Left ventricle myocardium superior (tissue), 1 donor: Measurements from ENCODE around the gene C21orf58. TPM values are rescaled to one million over a fixed set of nuclear protein-coding genes. Genes with fewer than 3 reads are reported as not detected.
A peak's percentile ranks its signal among the peaks of the same experiment; 100 is the strongest.

ENCODE experiments used
- ATAC-seq: fragments of 200-7000 bp; cut with Tn5 transposase; one replicate; pipeline ENCODE4 v1.9.1; 2020; ENCODE audit warnings: mild to moderate bottlenecking, moderate library complexity
- DNase-seq: peaks from one replicate; pipeline ENCODE4 v3.0.0-alpha.2; 2020
- intact Hi-C: fragments of 100-400 bp; cut with micrococcal nuclease; formaldehyde crosslinking; loops from one replicate; pipeline ENCODE4 v1.11.0; 2022
- total RNA-seq: library from RNA; stranded (reverse); fragmentation: NEBNext Ultra II Directional; extraction: Animal tissue kit (Norgen Biotek cat#: 25700); gene quantifications from one replicate; pipeline ENCODE4 v1.2.1, GENCODE V29; 2021
- donor health status: DM: no; HTN: yes; CAD: no; lungs with severe emphysema.

C21orf58 gene
- total RNA-seq, 1 donor from 2014 or later = 1.2 TPM

DNA sequence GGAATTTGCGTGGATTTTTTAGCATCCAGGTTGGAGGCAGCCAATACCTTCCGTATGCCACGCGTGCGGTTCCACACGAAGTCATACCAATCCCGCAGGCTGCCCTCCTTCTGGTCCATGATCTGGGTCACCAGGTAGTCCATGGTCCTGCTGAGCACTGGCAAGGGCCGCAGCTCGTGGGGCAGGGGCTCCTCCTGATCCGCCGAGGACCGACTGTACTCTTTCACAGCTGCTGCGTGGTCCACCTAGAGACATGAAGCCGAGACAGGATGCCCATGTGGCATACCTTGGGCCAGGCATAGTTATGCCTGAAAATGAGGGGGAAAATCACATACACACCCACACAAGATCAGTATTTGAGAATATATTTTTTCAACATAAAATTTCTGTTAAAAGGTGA lies 50.3 kb downstream of the C21orf58 start:
- no peak for ATAC-seq
- no peak for DNase-seq
- intact Hi-C loops = no loop called here

DNA sequence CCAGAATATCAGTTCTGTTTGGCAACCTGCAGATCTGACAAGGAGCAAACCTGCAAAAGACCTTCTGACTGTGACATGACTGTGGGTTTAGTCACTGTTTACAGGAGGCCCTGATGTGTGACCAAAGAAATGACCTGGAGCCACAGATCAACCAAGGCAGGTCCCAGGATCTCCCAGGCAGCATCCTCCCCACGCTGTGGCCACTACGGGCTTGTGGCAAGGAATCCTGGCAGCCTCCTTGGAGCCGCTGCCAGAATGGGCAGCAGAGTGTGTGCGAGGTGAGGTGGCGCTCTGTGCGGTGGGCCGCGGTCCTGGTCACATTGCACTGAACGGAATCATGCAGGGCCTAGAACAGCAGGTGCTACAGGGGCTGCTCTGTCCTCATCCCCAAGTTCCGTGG lies 54.2 kb downstream of the C21orf58 start:
- intact Hi-C loops = no loop called here
- ATAC-seq = no peak
- no peak for DNase-seq

DNA sequence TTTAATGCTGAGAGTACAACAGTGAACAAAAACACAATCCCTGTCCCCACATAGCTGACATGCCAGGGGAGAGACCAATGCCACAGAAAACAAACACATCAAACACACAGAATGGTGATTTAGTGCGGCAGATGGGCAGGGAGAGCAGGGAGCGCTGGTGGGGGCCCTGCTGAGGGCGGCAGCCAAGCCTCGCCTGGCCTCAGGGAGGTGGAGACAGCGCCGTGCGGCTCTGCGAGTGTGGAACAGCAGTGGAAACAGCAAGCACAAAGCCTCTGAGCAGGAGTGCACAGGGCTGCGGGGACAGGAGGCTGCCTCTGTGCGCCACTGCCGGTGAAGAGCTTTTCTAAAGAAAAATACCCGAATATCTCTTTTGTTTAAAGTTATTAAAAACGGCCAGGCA lies 55.3 kb downstream of the C21orf58 start:
- ATAC-seq (no peak), DNase-seq (no peak)
- intact Hi-C loops = no loop called here

DNA sequence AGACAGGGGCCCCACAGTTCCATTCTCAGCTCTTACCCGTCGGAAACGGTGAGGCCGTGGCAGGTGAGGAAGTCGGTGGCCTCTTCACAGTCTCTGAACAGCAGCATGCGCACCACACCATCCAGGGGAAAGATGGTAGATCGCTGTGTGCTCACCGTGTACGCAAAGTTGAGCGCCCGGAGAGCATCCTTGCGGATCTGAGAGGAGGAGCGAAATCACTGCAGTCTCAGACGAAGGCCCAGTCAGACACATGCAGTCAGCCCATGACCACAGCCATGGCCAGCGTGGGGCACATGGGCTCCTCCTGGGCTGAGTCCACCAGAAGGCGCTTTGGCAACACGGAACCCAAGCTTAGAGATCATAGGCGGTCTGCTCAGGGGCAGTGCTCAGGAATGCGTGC lies 56.7 kb downstream of the C21orf58 start:
- no peak for DNase-seq
- intact Hi-C loops = no loop called here
- no peak for ATAC-seq

DNA sequence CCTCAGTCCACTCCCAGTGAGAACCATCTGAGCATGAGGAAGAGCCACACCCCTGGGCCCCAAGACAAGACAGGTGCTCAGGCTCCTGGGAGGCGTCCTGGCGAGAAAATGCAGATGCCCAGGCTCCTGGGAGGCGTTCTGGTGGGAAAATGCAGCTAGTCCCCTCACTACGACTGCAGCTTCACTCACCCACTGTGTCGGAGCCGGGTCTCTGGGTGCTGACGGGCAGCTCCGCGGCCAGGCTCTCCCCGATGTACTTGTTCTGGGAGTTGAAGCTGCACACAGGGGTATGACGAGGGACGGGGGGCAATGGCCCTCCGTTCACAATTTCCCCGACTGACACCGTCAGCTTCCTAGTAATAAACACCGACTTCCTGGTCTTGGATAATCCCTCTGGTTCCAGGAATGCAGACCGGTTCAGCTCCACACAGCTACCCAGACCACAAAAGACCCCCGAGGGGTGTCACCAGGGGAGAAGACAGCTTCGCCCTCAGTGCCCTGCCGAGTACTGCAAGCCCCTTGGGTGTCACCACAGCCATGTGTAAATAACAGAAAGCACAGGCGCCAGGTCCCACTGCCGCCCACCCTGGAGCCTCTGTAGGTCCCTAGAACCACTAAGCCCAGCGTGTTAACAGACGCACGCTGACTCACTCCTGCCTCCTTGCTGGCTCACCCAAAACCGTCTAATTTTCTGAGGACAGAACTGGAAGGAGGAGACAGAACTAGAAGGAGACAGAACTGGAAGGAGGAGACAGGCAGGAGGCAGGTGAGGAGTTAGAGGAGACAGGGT lies 57.7 kb downstream of the C21orf58 start:
- DNase-seq (no peak), ATAC-seq (no peak)
- intact Hi-C loops = no loop called here

DNA sequence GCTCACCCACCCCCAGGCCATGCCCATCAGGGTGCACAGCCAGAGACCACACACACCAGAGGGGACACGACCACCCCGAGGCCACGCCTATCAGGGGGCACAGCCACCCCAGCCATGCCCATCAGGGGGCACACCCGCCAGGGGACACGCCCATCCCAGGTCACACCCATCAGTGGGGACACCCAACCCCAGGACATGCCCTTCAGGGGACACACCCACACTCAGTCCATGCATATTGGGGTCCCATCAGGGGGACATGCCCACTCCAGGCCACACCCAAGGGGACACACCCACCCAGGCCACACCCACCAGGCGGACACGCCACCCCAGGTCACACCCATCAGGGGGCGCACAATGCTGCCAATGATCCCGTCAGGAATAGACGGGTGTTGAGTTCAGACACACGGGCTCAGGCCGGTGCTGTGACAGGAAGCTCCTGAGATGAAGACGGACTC lies 59.0 kb downstream of the C21orf58 start:
- intact Hi-C loops = no loop called here
- DNase-seq = no peak
- peak; percentile 12 for ATAC-seq

DNA sequence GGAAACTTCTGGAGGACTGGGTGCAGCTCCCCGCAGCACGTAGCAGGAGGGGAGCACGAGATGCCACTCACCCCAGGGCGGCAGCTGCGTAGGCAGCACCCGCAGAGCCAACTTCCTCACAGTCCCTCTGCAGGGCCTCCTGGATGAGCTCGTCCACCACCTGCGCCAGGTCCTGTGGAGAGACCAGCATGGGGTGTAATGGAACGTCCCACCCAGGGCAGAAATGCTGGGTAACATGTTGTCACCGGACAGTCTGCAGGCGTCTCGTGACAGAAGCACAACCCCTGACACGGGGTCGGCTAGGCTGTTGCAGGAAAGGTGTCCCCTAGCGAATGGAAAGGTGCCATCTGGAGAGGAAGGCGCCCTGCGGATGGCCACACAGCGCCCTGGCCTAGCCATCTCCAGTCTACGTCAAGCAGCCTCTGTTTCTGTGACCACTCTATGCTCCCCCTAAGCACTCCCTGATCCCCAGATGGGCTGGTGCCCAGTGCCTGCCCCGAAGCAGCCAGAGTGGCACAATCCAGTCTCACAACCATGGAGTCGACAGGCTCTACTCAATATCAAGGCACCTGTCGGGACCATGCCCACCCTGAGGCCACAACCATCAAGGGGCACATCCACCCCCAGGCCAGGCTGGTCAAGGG lies 59.5 kb downstream of the C21orf58 start:
- peak; percentile 8 for ATAC-seq
- intact Hi-C loops = no loop called here
- no peak for DNase-seq

DNA sequence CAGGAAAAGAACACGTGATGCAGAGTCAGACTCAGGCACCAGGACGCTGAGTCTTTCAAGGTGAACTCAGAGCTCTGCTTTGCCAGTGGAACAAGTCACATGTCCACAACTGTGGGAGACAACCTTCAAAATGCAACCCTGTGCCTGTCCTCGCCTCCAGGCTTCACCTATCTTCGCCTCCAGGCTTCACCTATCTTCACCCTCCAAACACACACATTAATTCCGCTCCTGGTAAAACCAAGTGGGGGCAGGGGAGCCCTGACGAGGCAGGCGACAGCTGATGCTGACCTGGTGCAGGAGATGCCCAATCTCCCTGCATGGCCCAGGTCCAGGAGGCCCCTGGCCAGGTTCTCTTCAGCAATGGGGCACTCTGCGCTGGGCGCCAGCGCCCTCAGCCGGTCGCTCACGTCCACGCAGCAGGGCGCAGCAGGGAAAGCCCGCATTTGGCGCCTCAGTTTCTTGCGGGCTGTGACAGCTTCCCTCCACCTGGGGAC lies 67.1 kb downstream of the C21orf58 start:
- peak; percentile 89 for ATAC-seq
- intact Hi-C loops = no loop called here

DNA sequence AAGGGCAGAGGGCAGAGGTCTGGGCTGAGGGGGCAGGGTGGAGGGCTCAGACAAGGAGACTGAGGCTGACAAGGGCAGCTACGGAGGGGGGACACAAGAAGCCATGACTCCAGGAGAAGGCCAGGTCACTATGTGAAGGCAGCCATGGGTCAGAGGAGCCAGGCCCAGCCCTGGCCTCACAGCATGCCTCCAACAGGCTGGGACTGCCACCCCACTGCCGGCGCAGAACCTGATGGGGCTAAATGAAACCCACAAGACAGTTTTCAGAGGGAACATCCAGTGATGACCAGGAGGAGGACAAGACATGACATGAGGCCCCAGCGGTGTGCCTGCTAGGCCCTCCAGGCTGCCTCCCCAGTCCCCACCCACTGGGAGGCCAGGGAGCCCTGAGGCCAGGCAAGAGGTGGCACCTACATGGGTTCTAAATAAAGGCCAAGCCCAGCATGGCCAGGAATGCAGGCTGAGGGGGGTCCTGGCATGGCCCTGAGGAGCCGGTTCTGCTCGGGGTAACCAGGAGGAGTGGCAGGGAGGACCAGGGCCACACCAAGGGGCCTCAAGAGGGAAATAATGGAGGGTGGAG lies 67.8 kb downstream of the C21orf58 start:
- ATAC-seq = no peak
- DNase-seq = no peak
- intact Hi-C loops = no loop called here

More for the DNA sequence above, 67.1 kb downstream of the C21orf58 start:
- DNase-seq = peak; percentile 85

DNA sequence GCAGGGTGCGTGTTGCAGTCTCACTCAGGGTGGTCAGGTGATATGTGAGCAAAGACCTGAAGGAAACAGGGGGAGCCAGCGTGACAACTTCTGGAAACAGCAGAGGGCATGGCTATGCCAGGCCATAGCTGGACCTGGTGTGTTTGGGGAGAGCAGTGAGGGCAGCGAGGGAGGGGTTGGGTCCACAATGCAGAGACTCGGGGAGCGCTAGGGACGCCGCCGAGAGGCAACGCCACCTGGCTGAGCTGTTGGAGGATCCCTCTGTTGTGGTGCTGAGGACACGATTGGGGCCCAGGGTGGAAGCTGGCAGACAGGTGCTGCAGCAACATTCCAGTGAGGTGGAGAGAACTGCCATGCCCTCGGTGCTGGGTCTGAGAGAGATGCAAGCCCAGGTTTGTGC lies 68.5 kb downstream of the C21orf58 start:
- intact Hi-C loops = no loop called here
- ATAC-seq = peak; percentile 2
- no peak for DNase-seq

DNA sequence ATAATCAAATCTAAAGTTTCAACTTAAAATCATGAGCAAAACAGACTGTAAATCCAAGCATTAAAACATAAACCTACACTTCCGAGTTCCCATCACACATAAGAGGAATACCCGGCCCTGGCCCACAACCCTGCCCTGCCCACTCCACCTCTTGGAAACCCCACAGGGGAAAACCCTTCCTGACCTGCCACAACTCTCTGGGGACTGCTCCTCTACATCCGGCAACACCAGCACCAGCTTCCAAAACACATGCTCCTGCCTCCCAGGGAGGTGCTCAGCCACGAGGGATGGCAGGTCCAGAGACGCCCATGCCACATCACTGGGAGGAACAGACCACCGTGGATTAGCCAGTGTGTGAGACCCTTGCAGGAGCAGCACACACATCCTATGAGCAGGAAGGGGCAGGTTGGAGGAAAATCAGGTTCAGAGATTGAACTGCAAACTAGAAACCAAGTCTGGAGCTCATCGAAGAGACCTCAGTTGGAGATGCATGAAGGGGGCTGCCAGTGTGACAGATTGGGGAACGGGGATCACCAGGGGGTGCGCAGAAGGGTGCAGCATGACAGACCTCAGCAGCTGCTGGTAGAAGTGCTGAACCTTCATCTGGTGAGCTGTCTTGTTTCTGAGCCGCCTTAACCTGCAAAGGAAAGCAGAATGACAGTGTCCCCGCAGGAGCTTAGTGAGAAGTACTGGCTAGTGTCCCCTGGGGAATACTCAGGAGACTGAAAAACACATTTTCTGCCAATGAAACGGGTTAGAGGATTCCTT lies 69.3 kb downstream of the C21orf58 start:
- DNase-seq = no peak
- intact Hi-C loops = no loop called here
- ATAC-seq = no peak

DNA sequence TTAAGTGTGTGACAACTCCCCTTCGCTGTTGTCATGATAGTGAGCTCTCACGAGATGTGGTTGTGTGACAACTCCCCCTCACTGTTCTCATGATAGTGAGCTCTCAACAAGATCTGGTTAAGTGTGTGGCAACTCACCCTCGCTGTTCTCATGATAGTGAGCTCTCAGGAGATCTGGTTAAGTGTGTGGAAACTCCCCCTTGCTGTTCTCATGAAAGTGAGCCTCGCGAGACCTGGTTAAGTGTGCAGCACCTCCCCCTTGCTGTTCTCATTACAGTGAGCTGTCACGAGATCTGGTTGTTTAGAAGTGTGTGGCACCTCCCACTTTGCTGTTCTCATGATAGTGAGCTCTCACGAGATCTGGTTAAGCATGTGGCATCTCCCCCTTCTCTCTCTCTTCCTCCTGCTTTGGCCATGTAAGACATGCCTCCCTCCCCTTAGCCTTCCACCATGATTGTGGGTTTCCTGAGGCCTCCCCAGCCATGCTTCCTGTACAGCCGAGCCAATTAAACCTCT lies 70.0 kb downstream of the C21orf58 start:
- no peak for DNase-seq
- no peak for ATAC-seq
- intact Hi-C loops = no loop called here

DNA sequence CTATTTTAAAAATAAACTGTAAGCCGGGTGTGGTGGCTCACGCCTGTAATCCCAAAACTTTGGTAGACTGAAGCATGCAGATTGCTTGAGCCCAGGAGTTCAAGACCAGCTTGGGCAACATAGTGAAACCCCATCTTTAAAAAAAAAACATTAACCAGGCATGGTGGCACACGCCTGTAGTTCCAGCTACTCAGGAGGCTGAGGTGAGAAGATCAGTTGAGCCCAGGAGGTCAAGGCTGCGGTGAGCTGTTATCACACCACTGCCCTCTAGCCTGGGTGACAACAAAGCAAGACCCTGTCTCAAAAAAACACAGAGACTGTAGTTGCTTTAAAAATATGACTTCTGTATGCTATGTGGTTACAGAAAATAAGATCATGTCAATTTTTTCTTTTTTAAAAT lies 70.8 kb downstream of the C21orf58 start:
- DNase-seq (no peak), ATAC-seq (no peak)
- intact Hi-C loops = no loop called here

Other genes with a start within 250 kb of the C21orf58 start
- 196 TPM for gene COL6A2, start 225.8 kb downstream of the C21orf58 start, total RNA-seq
- 1.5 TPM for gene FTCD, start 168.3 kb downstream of the C21orf58 start, total RNA-seq
- gene SPATC1L, start 139.4 kb downstream of the C21orf58 start, total RNA-seq = 12.0 TPM
- gene LSS, start 95.1 kb downstream of the C21orf58 start, total RNA-seq = 58.3 TPM
- gene MCM3AP, start 38.3 kb downstream of the C21orf58 start, total RNA-seq = 62.9 TPM
- gene YBEY, start 37.5 kb downstream of the C21orf58 start, total RNA-seq = 18.3 TPM
- 36.4 TPM for gene PCNT, start 286 bp upstream of the C21orf58 start, total RNA-seq
- 28.5 TPM for gene DIP2A, start 135.0 kb upstream of the C21orf58 start, total RNA-seq